SK-N-SH (cell line): ENCODE measurements around the gene CDK8. TPM values are rescaled to one million over a fixed set of nuclear protein-coding genes. Genes with fewer than 3 reads are reported as not detected.

Experiments used
- CTCF ChIA-PET: fragments of 300-600, 350-600 bp; formaldehyde crosslinking; extraction: SDS; loops from one replicate; lab custom pipeline; 2021; lab: Yijun Ruan, JAX
- POLR2A ChIA-PET: fragments of 350-600 bp; sonication (Branson Sonifier 250); formaldehyde crosslinking; extraction: SDS; loops from one replicate; lab custom pipeline; 2020; ENCODE audit warnings: antibody characterized with exemption, inconsistent platforms; lab: Yijun Ruan, JAX
- DNase-seq: peaks from one replicate; pipeline ENCODE4 v3.0.0; 2012
- H2AFZ ChIP-seq: fragments of 200-600 bp; sonication (generic); 2 replicates; pipeline ENCODE4 v1.8.1; 2016; ENCODE audit warnings: antibody characterized with exemption, mild to moderate bottlenecking, low read depth
- H3F3A ChIP-seq: fragments of 200-600 bp; sonication (generic); replicated peaks from 2 replicates; pipeline ENCODE3; 2016; ENCODE audit warnings: antibody characterized with exemption, mild to moderate bottlenecking; ENCODE audit not compliant: insufficient read depth
- H3K27ac ChIP-seq, 2 experiments: fragments of 200-500 bp in 1 of 2; fragments of 200-600 bp in 1 of 2; sonication (Bioruptor generic) in 1 of 2; sonication (generic), shearing (Covaris generic) in 1 of 2; 2 replicates each; pipeline versions ENCODE4 v1.5.1 to v1.6.1; 2014 to 2016; ENCODE audit warnings: low read depth in 2 of 2, inconsistent platforms in 1 of 2, low read length in 1 of 2, mild to moderate bottlenecking in 1 of 2, mixed read lengths in 1 of 2
- H3K27me3 ChIP-seq: fragments of 200-600 bp; sonication (generic), shearing (Covaris generic); 2 replicates; pipeline ENCODE4 v1.6.1; 2016; ENCODE audit warnings: mixed run types; ENCODE audit not compliant: insufficient read depth
- H3K36me3 ChIP-seq, 2 experiments: fragments of 200-500 bp in 1 of 2; fragments of 200-600 bp in 1 of 2; sonication (Bioruptor generic) in 1 of 2; sonication (generic) in 1 of 2; replicated peaks in 1 of 2; 2 replicates each; pipeline versions ENCODE3 to v1.5.1; 2014 to 2016; ENCODE audit warnings: low read length in 1 of 2, mild to moderate bottlenecking in 1 of 2; ENCODE audit not compliant: insufficient read depth in 2 of 2, control insufficient read depth in 1 of 2
- H3K4me1 ChIP-seq, 2 experiments: fragments of 200-500 bp in 1 of 2; fragments of 200-600 bp in 1 of 2; sonication (Bioruptor generic) in 1 of 2; sonication (generic), shearing (Covaris generic) in 1 of 2; 2 replicates each; pipeline versions ENCODE4 v1.5.1 to v1.6.1; 2014 to 2016; ENCODE audit warnings: low read depth in 1 of 2, low read length in 1 of 2, mixed run types in 1 of 2; ENCODE audit not compliant: insufficient read depth in 2 of 2, control insufficient read depth in 1 of 2
- H3K4me2 ChIP-seq: fragments of 200-600 bp; sonication (generic), shearing (Covaris generic); 2 replicates; pipeline ENCODE4 v1.6.1; 2017; ENCODE audit warnings: mixed run types
- H3K4me3 ChIP-seq, 2 experiments: fragments of 200-500 bp in 1 of 2; fragments of 200-600 bp in 1 of 2; sonication (Bioruptor generic) in 1 of 2; sonication (generic), shearing (Covaris generic) in 1 of 2; 2 replicates each; pipeline versions ENCODE4 v1.5.1 to v1.8.1; 2014 to 2016; ENCODE audit warnings: low read depth in 2 of 2, inconsistent platforms in 1 of 2, low read length in 1 of 2, mild to moderate bottlenecking in 1 of 2, mixed read lengths in 1 of 2, moderate library complexity in 1 of 2
- H3K79me2 ChIP-seq: fragments of 200-600 bp; sonication (generic); 2 replicates; pipeline ENCODE4 v1.8.1; 2017; ENCODE audit warnings: mild to moderate bottlenecking; ENCODE audit not compliant: insufficient read depth
- H3K9ac ChIP-seq: fragments of 200-600 bp; sonication (generic); 2 replicates; pipeline ENCODE4 v1.6.1; 2017; ENCODE audit warnings: mixed run types
- H3K9me2 ChIP-seq: fragments of 200-600 bp; sonication (generic); 2 replicates; pipeline ENCODE4 v1.6.1; 2017; ENCODE audit warnings: mixed run types
- H3K9me3 ChIP-seq: fragments of 200-600 bp; sonication (generic); 2 replicates; pipeline ENCODE4 v1.6.1; 2017; ENCODE audit warnings: mixed run types, mild to moderate bottlenecking, moderate library complexity
- H4K20me1 ChIP-seq: fragments of 200-600 bp; sonication (generic); 2 replicates; pipeline ENCODE4 v1.6.1; 2017; ENCODE audit warnings: mild to moderate bottlenecking, mixed run types; ENCODE audit not compliant: insufficient read depth
- EZH2phosphoT487 ChIP-seq: fragments of 200-600 bp; sonication (generic); IDR thresholded peaks from 2 replicates; pipeline ENCODE4 v1.6.1; 2017; ENCODE audit warnings: low read depth, mixed run types, mild to moderate bottlenecking, antibody characterized with exemption, moderate library complexity, borderline replicate concordance
- FOSL2 ChIP-seq: IDR thresholded peaks from 2 replicates; pipeline ENCODE4 v1.4.0; 2012; ENCODE audit warnings: low read depth, mild to moderate bottlenecking, moderate library complexity, borderline replicate concordance
- GATA2 ChIP-seq: sonication (generic); formaldehyde crosslinking; IDR thresholded peaks from 2 replicates; pipeline ENCODE4 v1.5.0; 2020; ENCODE audit warnings: mild to moderate bottlenecking, missing genetic modification reagents
- MEF2A ChIP-seq: IDR thresholded peaks from 2 replicates; pipeline ENCODE4 v1.4.0; 2012; ENCODE audit warnings: low read depth, borderline replicate concordance
- MXI1 ChIP-seq: IDR thresholded peaks from 2 replicates; pipeline ENCODE4 v1.6.1; 2012; ENCODE audit warnings: mild to moderate bottlenecking, low read depth, low read length, improper control_type of control experiment
- NFIC ChIP-seq: IDR thresholded peaks from 2 replicates; pipeline ENCODE4 v1.4.0; 2012; ENCODE audit warnings: borderline replicate concordance
- POLR2AphosphoS5 ChIP-seq: IDR thresholded peaks from 2 replicates; pipeline ENCODE4 v1.6.1; 2012; ENCODE audit warnings: low read depth, low read length
- RAD21 ChIP-seq: IDR thresholded peaks from 2 replicates; pipeline ENCODE4 v1.6.1; 2012; ENCODE audit warnings: mild to moderate bottlenecking, low read length
- RXRA ChIP-seq: IDR thresholded peaks from 2 replicates; pipeline ENCODE4 v1.4.0; 2012; ENCODE audit warnings: low read depth, mild to moderate bottlenecking, borderline replicate concordance
- SIN3A ChIP-seq: IDR thresholded peaks from 2 replicates; pipeline ENCODE4 v1.6.1; 2012; ENCODE audit warnings: low read depth, mild to moderate bottlenecking, low read length, moderate library complexity, borderline replicate concordance
- SMC3 ChIP-seq: IDR thresholded peaks from 2 replicates; pipeline ENCODE4 v1.6.1; 2012; ENCODE audit warnings: low read depth, low read length, improper control_type of control experiment
- TCF12 ChIP-seq: IDR thresholded peaks from 2 replicates; pipeline ENCODE4 v1.4.0; 2012
- YY1 ChIP-seq: IDR thresholded peaks from 2 replicates; pipeline ENCODE4 v1.4.0; 2012; ENCODE audit warnings: low read depth, mild to moderate bottlenecking
- WGBS: methylation state at CpG from one replicate; pipeline ENCODE4 v1.1.6; 2017; ENCODE audit warnings: low lambda C conversion rate; 5-methylcytosine and 5-hydroxymethylcytosine counted together
- polyA plus RNA-seq, 3 experiments: library from polyadenylated mRNA; depleted of rRNA; stranded (reverse); fragments of >200 nt; gene quantifications; 2 replicates each; pipeline ENCODE4 v1.2.3, GENCODE V29; 2012
- TF ChIP-seq, protein P1 (sequence below): IDR thresholded peaks from 2 replicates; pipeline ENCODE4 v1.4.0; 2012; ENCODE audit warnings: low read depth, borderline replicate concordance
- TF ChIP-seq, protein P2 (sequence below): fragments of 150-350 bp; IDR thresholded peaks from 2 replicates; pipeline ENCODE4 v1.6.1; 2016; ENCODE audit warnings: mild to moderate bottlenecking, low read depth, low read length

The CDK8 gene
- polyA plus RNA-seq, 1 of the 3 experiments (the other 2 are of a cell fraction): 10.1 TPM

GRCh38 chr13:26254583-26255111, 718 bp downstream of the CDK8 start:
- ChIA-PET POLR2A (interaction anchor here (0.6 kb wide), 1 partner anchor 889 kb away, joined by 3 read pairs; no protein-coding TSS in a partner anchor), CTCF (interaction anchor here (0.7 to 1.8 kb wide), 11 partner anchors 14 to 619 kb away, joined by 3 to 7 read pairs (median 3); no protein-coding TSS in a partner anchor)
- Histone ChIP-seq H3K4me3 (peak overlapping the region; percentile 69 to 90), H3K9me2 (no peaks in the 10 kb centered on the region), H3K9me3 (no peaks in the 10 kb centered on the region), H3K36me3 (no peaks in the 10 kb centered on the region), H3F3A (no peaks in the 10 kb centered on the region), H2AFZ (0 out of 2 replicates have a peak overlapping the region, but pooled peaks have one; percentile 54), H3K4me2 (peak overlapping the region; percentile 80)
- DNase-seq: peak; percentile 68
- WGBS: under 1% methylated on average over 24 of the region's 35 CpGs
- TF ChIP-seq YY1 (no peak), EZH2phosphoT487 (no peak), MXI1 (peak; percentile 53; the same call in 1 of the 2 replicates), SIN3A (no peak), RAD21 (peak; percentile 12; the same call in 1 of the 2 replicates)
- TF ChIP-seq, all 33 proteins: peak for 2
- H4K20me1 ChIP-seq: peaks cover 45% of the 10 kb centered on the region
- H3K9ac ChIP-seq: peak overlapping the region; percentile 75
- peak overlapping the region; percentile 88 to 97 for H3K27ac ChIP-seq
- H3K27me3 ChIP-seq: no peaks in the 10 kb centered on the region
- peaks cover 51% of the 10 kb centered on the region for H3K79me2 ChIP-seq
- H3K4me1 ChIP-seq: peaks cover 8 to 10% of the 10 kb centered on the region in 2 experiments; a peak in 2 of 4 replicates

GRCh38 chr13:26255115-26255514, 1.2 kb downstream of the CDK8 start:
- peak overlapping the region; percentile 69 to 90 for H3K4me3 ChIP-seq
- H3K4me1 ChIP-seq: peaks cover 8 to 10% of the 10 kb centered on the region in 2 experiments; a peak in 2 of 4 replicates
- CTCF ChIA-PET: interaction anchor here (0.7 to 3.3 kb wide), 18 partner anchors 10 to 618 kb away, joined by 3 to 10 read pairs (median 4); no protein-coding TSS in a partner anchor
- H3K9ac ChIP-seq: peak overlapping the region; percentile 75
- H4K20me1 ChIP-seq: peaks cover 50% of the 10 kb centered on the region
- WGBS: 2% methylated on average over 7 of the region's 7 CpGs
- POLR2A ChIA-PET: no interaction called here
- DNase-seq: no peak
- TF ChIP-seq, protein P1, sequence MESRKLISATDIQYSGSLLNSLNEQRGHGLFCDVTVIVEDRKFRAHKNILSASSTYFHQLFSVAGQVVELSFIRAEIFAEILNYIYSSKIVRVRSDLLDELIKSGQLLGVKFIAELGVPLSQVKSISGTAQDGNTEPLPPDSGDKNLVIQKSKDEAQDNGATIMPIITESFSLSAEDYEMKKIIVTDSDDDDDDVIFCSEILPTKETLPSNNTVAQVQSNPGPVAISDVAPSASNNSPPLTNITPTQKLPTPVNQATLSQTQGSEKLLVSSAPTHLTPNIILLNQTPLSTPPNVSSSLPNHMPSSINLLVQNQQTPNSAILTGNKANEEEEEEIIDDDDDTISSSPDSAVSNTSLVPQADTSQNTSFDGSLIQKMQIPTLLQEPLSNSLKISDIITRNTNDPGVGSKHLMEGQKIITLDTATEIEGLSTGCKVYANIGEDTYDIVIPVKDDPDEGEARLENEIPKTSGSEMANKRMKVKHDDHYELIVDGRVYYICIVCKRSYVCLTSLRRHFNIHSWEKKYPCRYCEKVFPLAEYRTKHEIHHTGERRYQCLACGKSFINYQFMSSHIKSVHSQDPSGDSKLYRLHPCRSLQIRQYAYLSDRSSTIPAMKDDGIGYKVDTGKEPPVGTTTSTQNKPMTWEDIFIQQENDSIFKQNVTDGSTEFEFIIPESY: no peak
- TF ChIP-seq SIN3A (no peak), YY1 (no peak), MEF2A (no peak), FOSL2 (no peak), SMC3 (no peak), GATA2 (CRISPR knock-in tag) (no peak), NFIC (no peak), TCF12 (no peak), RXRA (no peak), POLR2AphosphoS5 (no peak)
- TF ChIP-seq, protein P2, sequence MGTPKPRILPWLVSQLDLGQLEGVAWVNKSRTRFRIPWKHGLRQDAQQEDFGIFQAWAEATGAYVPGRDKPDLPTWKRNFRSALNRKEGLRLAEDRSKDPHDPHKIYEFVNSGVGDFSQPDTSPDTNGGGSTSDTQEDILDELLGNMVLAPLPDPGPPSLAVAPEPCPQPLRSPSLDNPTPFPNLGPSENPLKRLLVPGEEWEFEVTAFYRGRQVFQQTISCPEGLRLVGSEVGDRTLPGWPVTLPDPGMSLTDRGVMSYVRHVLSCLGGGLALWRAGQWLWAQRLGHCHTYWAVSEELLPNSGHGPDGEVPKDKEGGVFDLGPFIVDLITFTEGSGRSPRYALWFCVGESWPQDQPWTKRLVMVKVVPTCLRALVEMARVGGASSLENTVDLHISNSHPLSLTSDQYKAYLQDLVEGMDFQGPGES: no peak
- TF ChIP-seq, all 33 proteins: peak for 0
- 0 out of 2 replicates have a peak overlapping the region, but pooled peaks have one; percentile 54 for H2AFZ ChIP-seq
- peaks cover 55% of the 10 kb centered on the region for H3K79me2 ChIP-seq
- no peaks in the 10 kb centered on the region for H3K36me3 ChIP-seq
- H3K9me2 ChIP-seq: no peaks in the 10 kb centered on the region
- peak overlapping the region; percentile 80 for H3K4me2 ChIP-seq
- H3F3A ChIP-seq: no peaks in the 10 kb centered on the region
- H3K27ac ChIP-seq: peak overlapping the region; percentile 6 to 88; a peak in 2 of 4 replicates
- no peaks in the 10 kb centered on the region for H3K27me3 ChIP-seq
- H3K9me3 ChIP-seq: no peaks in the 10 kb centered on the region
